Measurements from ENCODE around the gene TBC1D9. TPM values are rescaled to one million over a fixed set of nuclear protein-coding genes. Genes with fewer than 3 reads are reported as not detected.

TBC1D9 gene
- total and polyA plus RNA-seq, 8 donors: 4.9 to 38.2 (median 12.2) TPM

DNA sequence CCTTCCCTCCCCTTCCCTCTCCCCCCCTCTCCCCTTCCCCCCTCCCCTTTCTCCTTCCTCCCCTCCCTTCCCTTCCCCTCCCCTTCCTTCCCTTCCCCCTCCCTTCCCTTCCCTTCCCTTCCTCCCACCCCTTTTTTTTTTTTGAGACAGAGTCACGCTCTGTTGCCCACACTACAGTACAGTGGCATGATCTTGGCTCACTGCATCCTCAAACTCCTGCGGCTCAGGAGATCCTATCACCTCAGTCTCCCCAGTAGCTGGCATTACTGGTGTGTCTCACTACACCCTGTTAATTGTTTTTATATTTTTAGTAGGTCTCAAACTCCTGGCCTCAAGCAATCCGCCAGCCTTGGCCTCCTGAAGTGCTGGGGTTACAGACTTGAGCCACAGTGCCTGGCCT, 66.6 kb downstream of the TBC1D9 start:
- intact Hi-C loops (cut with DNase I; ENCODE audit: low total_unique reads): no loop called here
- WGBS, 5 donors: 86 to 98% (median 94%) methylated on average over 3 of the region's 3 CpGs
- Histone ChIP-seq H3K27me3 (no peaks in the 10 kb centered on the region), H3K9me3 (no peaks in the 10 kb centered on the region), H3K4me1 (peaks cover 0 to 8% (median 3%) of the 10 kb centered on the region in 4 donors), H3K4me3 (no peak overlapping the region), H3K36me3 (peaks cover 0 to 13% (median 5%) of the 10 kb centered on the region in 4 donors), H3K27ac (no peak overlapping the region)
- no peak for DNase-seq
- TF ChIP-seq, protein P1, sequence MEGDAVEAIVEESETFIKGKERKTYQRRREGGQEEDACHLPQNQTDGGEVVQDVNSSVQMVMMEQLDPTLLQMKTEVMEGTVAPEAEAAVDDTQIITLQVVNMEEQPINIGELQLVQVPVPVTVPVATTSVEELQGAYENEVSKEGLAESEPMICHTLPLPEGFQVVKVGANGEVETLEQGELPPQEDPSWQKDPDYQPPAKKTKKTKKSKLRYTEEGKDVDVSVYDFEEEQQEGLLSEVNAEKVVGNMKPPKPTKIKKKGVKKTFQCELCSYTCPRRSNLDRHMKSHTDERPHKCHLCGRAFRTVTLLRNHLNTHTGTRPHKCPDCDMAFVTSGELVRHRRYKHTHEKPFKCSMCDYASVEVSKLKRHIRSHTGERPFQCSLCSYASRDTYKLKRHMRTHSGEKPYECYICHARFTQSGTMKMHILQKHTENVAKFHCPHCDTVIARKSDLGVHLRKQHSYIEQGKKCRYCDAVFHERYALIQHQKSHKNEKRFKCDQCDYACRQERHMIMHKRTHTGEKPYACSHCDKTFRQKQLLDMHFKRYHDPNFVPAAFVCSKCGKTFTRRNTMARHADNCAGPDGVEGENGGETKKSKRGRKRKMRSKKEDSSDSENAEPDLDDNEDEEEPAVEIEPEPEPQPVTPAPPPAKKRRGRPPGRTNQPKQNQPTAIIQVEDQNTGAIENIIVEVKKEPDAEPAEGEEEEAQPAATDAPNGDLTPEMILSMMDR (IDR thresholded peaks at IDR 0.05): no peak
- TF ChIP-seq POLR2AphosphoS5 (IDR thresholded peaks at IDR 0.05) (no peak), POLR2A (IDR thresholded peaks at IDR 0.05) (no peak), EP300 (IDR thresholded peaks at IDR 0.05) (no peak)

DNA sequence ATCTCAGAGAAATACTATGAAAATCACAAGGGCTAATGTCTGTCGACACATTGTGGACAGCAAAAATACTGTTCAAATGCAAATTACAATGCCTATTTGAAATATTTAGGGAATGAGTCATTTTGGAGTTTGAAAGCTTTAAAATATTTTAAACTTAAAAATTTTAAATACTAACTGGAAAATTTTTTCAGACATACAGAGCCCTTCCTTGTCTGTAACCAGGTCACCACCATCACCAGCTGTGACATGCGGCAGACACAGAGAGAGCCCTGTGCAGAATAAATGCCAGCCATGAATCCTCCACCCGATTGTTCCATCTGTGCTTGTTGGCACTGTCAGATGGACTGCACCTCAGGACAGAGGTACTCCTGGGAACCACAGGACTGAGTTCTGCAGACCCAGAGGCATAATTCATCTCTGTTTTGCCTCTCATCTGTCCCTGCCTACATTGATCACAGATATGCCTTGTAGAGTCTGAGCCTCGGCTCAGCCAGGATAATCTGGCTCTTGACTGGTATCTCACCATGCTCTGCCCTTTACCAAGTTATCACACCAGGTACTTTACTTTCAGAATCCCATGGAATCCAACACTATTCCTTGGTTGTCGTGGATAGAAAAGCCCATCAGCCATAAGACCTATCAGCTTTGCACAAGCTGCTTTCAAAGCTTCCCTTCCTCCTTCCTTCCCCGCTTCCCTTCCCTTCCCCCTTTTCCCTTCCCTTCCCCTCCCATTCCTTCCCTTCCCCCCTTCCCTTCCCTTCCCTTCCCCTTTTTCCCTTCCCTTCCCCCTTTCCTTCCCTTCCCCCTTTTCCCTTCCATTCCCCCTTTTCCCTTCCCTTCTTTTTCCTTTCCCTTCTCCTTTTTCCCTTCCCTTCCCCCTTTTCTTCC, 67.2 kb downstream of the TBC1D9 start:
- TF ChIP-seq, protein P1 (IDR thresholded peaks at IDR 0.05): no peak
- TF ChIP-seq POLR2AphosphoS5 (IDR thresholded peaks at IDR 0.05) (no peak), EP300 (IDR thresholded peaks at IDR 0.05) (no peak), POLR2A (IDR thresholded peaks at IDR 0.05) (no peak)
- intact Hi-C loops (cut with DNase I; ENCODE audit: low total_unique reads): no loop called here
- Histone ChIP-seq H3K9me3 (no peaks in the 10 kb centered on the region), H3K36me3 (peaks cover 0 to 15% (median 10%) of the 10 kb centered on the region in 4 donors), H3K27me3 (no peaks in the 10 kb centered on the region), H3K4me3 (no peak overlapping the region), H3K27ac (no peak overlapping the region), H3K4me1 (peaks cover 0 to 8% (median 3%) of the 10 kb centered on the region in 4 donors)
- DNase-seq: peak in 1 of 2 donors; percentile 23
- 84 to 88% (median 85%) methylated on average over 6 of the region's 6 CpGs for WGBS, 5 donors

DNA sequence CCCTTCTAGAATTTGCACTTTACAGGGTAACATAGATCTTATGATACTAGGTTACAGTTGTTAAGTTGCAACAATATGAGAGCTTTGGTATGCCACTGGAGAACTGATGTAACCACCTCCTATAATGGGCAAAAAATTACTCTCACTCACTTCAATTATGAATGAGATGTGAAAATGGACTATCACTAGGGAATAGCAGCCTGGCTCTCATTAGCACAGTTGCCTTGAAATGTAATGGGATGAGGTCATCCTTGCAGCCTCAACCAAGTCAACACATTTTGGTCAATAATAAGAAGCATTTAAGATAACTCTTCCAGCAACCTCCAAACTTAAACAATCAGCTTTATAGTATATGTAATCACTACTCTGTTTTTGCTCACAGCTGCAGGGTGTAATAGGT, 69.4 kb downstream of the TBC1D9 start:
- TF ChIP-seq, protein P1 (IDR thresholded peaks at IDR 0.05): no peak
- TF ChIP-seq POLR2AphosphoS5 (IDR thresholded peaks at IDR 0.05): no peak
- TF ChIP-seq POLR2A (IDR thresholded peaks at IDR 0.05): no peak
- TF ChIP-seq EP300 (IDR thresholded peaks at IDR 0.05): no peak

DNA sequence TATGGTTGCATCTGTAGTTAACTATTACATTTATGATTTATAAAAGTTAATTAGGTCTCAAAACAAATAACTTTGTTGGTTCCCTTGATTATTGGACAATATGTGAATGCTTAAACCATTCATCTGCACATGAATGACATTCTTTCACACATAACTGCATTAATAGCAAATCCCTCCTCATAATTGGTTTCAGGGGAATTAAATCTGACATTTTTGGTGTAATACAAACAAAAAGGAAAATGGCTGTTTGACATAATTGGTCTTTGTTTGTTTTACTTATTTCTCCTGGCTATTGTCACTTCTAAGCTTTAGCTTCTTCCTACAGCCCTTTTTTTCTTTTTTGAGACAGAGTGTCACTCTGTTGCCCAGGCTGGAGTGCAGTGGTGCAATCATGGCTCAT, 71.9 kb downstream of the TBC1D9 start:
- TF ChIP-seq POLR2A (IDR thresholded peaks at IDR 0.05): no peak
- no peak for TF ChIP-seq EP300 (IDR thresholded peaks at IDR 0.05)
- TF ChIP-seq, protein P1 (IDR thresholded peaks at IDR 0.05): no peak
- TF ChIP-seq POLR2AphosphoS5 (IDR thresholded peaks at IDR 0.05): no peak
- H3K27ac ChIP-seq: no peak overlapping the region
- H3K36me3 ChIP-seq: peaks cover 0 to 22% (median 12%) of the 10 kb centered on the region in 4 donors
- no peaks in the 10 kb centered on the region for H3K27me3 ChIP-seq
- no peaks in the 10 kb centered on the region for H3K4me1 ChIP-seq
- H3K9me3 ChIP-seq: no peaks in the 10 kb centered on the region
- intact Hi-C loops (cut with DNase I; ENCODE audit: low total_unique reads): no loop called here
- no peak overlapping the region for H3K4me3 ChIP-seq
- DNase-seq: no peak

More for the DNA sequence above, 69.4 kb downstream of the TBC1D9 start:
- no peaks in the 10 kb centered on the region for H3K27me3 ChIP-seq
- intact Hi-C loops (cut with DNase I; ENCODE audit: low total_unique reads): no loop called here
- H3K9me3 ChIP-seq: no peaks in the 10 kb centered on the region
- H3K4me3 ChIP-seq: no peak overlapping the region
- H3K4me1 ChIP-seq: peaks cover 0 to 8% (median 2%) of the 10 kb centered on the region in 4 donors
- peaks cover 0 to 18% (median 10%) of the 10 kb centered on the region in 4 donors for H3K36me3 ChIP-seq
- peak in 1 of 2 donors; percentile 60 for DNase-seq
- no peak overlapping the region for H3K27ac ChIP-seq
